NCI-H187 (cell line): ENCODE data around the gene RPP40.
"Not testable (repeated sequence)": the region's sequence is repeated elsewhere in the genome, so short reads cannot be mapped to it uniquely, and the experiment has no call there.

Experiments used
- DNase-seq, 2 experiments: peaks; one replicate each; lab custom pipeline; 2025; lab: John Stamatoyannopoulos, UW

RPP40 gene

GRCh38 chr6:5014072-5014561 lies 10.3 kb upstream of the RPP40 start:
- DNase-seq: no peak

GRCh38 chr6:5012519-5012918 lies 8.7 kb upstream of the RPP40 start:
- no peak for DNase-seq

- no peak for DNase-seq
Measured at GRCh38 chr6:5011346-5011745, 7.5 kb upstream of the RPP40 start.

- DNase-seq: no peak
Measured at GRCh38 chr6:5007531-5007930, 3.7 kb upstream of the RPP40 start.

GRCh38 chr6:5006222-5006621 lies 2.4 kb upstream of the RPP40 start:
- DNase-seq: no peak

GRCh38 chr6:5005038-5005433 lies 1.2 kb upstream of the RPP40 start:
- not testable (repeated sequence) for DNase-seq

- no peak for DNase-seq
Measured at GRCh38 chr6:5004373-5005037, 668 bp upstream of the RPP40 start.

GRCh38 chr6:4999586-4999985 lies 4.3 kb downstream of the RPP40 start:
- no peak for DNase-seq

GRCh38 chr6:4997862-4998261 lies 6.0 kb downstream of the RPP40 start:
- DNase-seq: no peak

- no peak for DNase-seq
Measured at GRCh38 chr6:4994741-4995140, 9.1 kb downstream of the RPP40 start.

GRCh38 chr6:4987432-4987831 lies 16.4 kb downstream of the RPP40 start:
- no peak for DNase-seq

GRCh38 chr6:4986999-4987398 lies 16.8 kb downstream of the RPP40 start:
- no peak for DNase-seq

GRCh38 chr6:4983322-4983721 lies 20.5 kb downstream of the RPP40 start:
- DNase-seq: no peak

GRCh38 chr6:4981761-4982160 lies 22.1 kb downstream of the RPP40 start:
- DNase-seq: no peak

GRCh38 chr6:4979426-4979825 lies 24.4 kb downstream of the RPP40 start:
- no peak for DNase-seq

GRCh38 chr6:4977468-4977867 lies 26.4 kb downstream of the RPP40 start:
- no peak for DNase-seq

- DNase-seq: no peak
Measured at GRCh38 chr6:4975506-4975905, 28.3 kb downstream of the RPP40 start.

- DNase-seq: no peak
Measured at GRCh38 chr6:4974962-4975361, 28.9 kb downstream of the RPP40 start.

GRCh38 chr6:4973982-4974745 lies 29.7 kb downstream of the RPP40 start:
- DNase-seq: no peak

GRCh38 chr6:4973415-4973814 lies 30.4 kb downstream of the RPP40 start:
- DNase-seq: no peak

- DNase-seq: no peak
Measured at GRCh38 chr6:4972438-4972837, 31.4 kb downstream of the RPP40 start.

GRCh38 chr6:4971851-4972250 lies 32.0 kb downstream of the RPP40 start:
- no peak for DNase-seq

- DNase-seq: no peak
Measured at GRCh38 chr6:4970739-4971395, 33.0 kb downstream of the RPP40 start.
